ENCODE measurements around the gene RXRB.

Gene RXRB

GRCh38 chr6:33176906-33177305, 23.6 kb downstream of the RXRB start:
- no peak for DNase-seq (ENCODE audit: low read depth in 1 of 2, low spot score in 1 of 2)

GRCh38 chr6:33175436-33176069, 24.9 kb downstream of the RXRB start:
- no peak for DNase-seq (ENCODE audit: low read depth in 1 of 2, low spot score in 1 of 2)

DNA sequence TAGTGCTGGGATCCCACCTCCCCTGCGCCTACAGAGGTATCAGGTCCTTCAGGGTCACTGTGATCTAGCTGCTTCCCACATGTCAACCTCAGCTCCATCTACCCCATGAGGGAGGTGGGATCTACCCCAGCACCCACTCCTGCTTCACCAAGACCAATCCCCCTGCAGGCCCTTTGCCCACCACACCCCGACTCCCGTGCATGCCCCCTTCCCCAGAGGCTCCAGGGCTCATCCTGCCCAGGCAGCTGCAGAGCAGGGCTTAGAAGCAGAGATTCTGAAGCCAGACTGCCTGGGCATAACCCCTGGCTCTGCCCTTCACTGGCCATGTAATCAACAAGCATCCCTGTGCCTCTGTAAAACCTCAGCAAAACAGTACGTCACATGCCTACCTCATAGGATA, 25.7 kb downstream of the RXRB start:
- DNase-seq (ENCODE audit: low read depth in 1 of 2, low spot score in 1 of 2) = no peak

GRCh38 chr6:33173535-33174180, 26.8 kb downstream of the RXRB start:
- DNase-seq (ENCODE audit: low read depth in 1 of 2, low spot score in 1 of 2) = no peak

GRCh38 chr6:33172688-33173534, 27.6 kb downstream of the RXRB start:
- DNase-seq (ENCODE audit: low read depth in 1 of 2, low spot score in 1 of 2) = no peak

GRCh38 chr6:33171880-33172687, 28.4 kb downstream of the RXRB start:
- no peak for DNase-seq (ENCODE audit: low read depth in 1 of 2, low spot score in 1 of 2)

- DNase-seq (ENCODE audit: low read depth in 1 of 2, low spot score in 1 of 2) = no peak
These were observed 29.2 kb downstream of the RXRB start for GRCh38 chr6:33171016-33171879.

- DNase-seq (ENCODE audit: low read depth in 1 of 2, low spot score in 1 of 2) = no peak
These were observed 30.1 kb downstream of the RXRB start for GRCh38 chr6:33170176-33171015.

DNA sequence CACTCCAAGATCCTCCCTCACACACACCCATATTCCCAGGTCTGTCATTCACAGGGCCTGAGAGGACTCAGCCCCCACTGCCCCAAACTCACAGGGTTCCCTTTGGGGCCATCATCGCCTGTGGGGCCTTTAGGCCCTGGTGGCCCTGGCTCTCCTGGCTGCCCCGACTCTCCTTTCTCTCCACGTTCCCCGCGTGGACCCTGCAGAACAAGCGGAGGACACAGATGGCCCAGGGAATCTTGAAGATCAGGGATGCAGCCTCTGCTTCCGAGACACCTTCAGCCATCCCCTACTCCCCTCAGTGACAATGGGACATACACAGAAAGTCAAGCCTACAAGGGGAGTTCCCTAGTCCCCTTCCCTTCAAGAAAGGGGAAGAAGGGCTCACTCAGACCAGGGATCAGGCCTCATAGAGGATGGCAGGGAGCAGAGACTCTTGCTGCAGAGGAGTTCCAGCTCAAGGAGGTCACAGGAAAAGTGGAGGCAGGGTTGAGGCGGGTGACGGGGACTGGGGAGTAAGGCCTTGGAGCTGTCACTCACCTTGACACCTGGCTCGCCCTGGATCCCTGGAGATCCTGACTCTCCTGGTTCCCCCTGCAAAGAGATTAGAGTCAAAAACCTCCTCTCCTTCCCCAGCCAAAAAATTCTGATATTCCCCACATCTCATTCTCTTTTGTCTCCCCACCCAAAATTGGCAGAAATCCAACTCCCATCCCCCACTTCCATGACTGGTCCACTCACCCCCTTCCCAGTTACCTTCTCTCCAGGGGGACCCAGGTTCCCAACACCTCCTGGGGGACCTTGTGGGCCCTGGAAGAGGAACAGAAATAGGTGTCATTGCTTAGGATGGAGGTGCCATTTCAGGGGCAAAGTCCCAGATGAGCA, 30.9 kb downstream of the RXRB start:
- no peak for DNase-seq (ENCODE audit: low read depth in 1 of 2, low spot score in 1 of 2)

DNA sequence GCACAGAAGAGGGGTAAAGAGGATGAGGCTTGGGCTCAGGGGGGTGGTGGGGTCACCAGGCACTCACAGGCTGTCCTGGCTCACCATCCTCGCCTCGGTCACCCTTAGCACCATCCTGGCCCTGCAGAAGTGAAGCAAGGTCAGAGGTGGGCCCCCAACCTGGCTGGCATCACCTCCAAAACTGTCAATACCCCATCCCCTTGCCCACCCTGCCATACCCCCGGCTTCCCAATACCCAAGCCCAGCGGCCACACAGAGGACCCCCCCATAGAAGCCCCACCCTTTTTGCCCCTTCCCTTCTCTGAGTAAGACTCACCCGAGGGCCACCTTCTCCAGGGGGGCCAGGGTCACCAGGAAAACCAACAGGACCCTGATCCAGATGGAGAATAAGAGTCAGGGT, 31.8 kb downstream of the RXRB start:
- DNase-seq (ENCODE audit: low read depth in 1 of 2, low spot score in 1 of 2) = no peak

GRCh38 chr6:33168284-33168601, 32.2 kb downstream of the RXRB start:
- no peak for DNase-seq (ENCODE audit: low read depth in 1 of 2, low spot score in 1 of 2)

DNA sequence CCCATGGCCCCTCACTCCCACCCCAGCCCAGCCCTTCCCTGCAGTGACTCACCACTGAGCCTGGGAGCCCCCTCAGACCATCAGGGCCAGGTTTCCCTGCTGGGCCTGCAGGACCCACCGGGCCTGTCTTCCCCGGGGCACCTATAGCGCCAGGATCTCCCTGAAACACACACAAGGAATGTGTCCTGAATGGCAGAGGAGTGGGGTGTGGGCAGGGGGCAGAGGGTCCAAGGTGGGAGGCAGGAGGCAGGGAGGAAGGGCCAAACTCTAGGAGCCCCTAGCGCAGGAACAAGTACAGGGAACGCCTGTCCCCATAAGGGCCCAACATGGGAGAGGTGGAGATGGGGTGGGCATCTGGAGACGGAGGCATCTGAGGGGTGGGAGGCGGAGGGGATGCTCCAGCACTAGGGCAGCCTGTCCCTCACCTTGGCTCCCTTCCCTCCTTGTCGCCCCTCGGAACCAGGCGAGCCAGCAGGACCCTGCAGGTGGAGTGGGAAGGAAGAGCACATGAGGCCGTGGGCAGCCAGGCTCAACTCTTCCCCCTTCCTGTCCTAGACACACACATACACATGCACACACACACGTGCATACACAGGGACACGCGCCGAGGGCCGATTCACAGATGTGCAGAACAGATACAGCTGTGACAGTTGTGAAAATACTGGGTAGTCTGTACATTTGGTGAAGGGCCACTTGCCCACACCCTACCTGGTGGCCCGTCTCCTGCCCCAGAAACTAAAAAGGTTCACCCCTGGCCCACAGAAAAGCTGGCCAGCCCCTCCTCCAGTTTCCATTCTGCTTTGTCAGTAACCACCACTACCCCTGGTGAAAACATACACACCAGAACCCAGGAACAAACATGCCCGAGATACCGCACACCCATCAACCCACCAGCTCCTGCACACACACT, 32.8 kb downstream of the RXRB start:
- DNase-seq (ENCODE audit: low read depth in 1 of 2, low spot score in 1 of 2) = no peak

DNA sequence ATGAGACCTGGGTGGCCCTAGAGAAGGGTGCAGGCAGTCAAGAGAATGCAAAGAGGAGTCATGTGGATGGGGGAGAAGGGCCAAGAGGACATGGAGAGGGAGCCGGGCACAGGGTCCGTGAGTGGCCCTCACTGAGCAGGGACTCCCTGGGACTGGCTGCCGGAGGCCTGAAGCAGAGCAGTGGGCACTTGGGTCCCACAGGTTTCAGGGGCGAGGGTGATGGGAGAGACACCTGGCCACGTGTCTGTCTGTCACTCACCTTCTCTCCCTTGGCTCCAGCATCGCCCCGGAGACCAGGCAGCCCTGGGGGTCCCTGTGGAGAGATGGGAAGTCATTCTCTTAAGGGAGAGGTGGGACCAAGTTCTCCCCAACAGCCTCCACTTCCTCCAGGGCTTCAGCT, 33.7 kb downstream of the RXRB start:
- DNase-seq (ENCODE audit: low read depth in 1 of 2, low spot score in 1 of 2) = no peak

- no peak for DNase-seq (ENCODE audit: low read depth in 1 of 2, low spot score in 1 of 2)
These were observed 34.1 kb downstream of the RXRB start for GRCh38 chr6:33166363-33166762.

GRCh38 chr6:33165581-33166258, 34.7 kb downstream of the RXRB start:
- no peak for DNase-seq (ENCODE audit: low read depth in 1 of 2, low spot score in 1 of 2)

GRCh38 chr6:33164665-33165373, 35.6 kb downstream of the RXRB start:
- no peak for DNase-seq (ENCODE audit: low read depth in 1 of 2, low spot score in 1 of 2)

Data from activated CD4-positive, alpha-beta T cell treated with anti-CD3 and anti-CD28 coated beads, Interleukin-2, amount 50 U/mL, for 24 hours (primary cell).